AG20443 (cell line): Measurements from ENCODE around the gene ADAMTS13.
"Not testable (repeated sequence)": the region's sequence is repeated elsewhere in the genome, so short reads cannot be mapped to it uniquely, and the experiment has no call there.

ENCODE experiments used
- DNase-seq: peaks from one replicate; pipeline ENCODE4 v3.0.0; 2012; ENCODE audit warnings: low spot score, mixed read lengths

The ADAMTS13 gene

DNA sequence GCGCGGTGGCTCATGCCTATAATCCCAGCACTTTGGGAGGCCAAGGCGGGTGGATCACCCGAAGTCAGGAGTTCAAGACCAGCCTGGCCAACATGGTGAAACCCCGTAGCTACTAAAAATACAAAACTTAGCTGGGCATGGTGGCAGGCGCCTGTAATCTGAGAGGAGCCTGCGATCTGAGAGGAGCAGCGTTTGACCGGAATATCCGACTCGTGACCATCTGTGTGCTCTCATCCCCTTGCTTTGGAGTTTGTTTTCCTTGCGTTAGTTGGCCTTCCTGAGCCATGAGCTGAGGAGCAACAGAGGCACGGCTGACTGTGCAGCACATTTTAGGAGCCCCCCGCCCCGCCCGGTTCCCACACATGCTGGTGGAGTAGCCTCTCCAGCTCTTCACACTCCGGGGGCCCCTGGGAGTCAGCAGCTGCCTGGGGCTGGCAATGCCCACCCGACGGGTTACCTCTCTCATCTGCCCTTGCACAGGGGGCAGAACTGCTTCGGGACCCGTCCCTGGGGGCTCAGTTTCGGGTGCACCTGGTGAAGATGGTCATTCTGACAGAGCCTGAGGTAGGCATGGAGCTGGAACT is 3.0 kb downstream of the ADAMTS13 start:
- DNase-seq: no peak

DNA sequence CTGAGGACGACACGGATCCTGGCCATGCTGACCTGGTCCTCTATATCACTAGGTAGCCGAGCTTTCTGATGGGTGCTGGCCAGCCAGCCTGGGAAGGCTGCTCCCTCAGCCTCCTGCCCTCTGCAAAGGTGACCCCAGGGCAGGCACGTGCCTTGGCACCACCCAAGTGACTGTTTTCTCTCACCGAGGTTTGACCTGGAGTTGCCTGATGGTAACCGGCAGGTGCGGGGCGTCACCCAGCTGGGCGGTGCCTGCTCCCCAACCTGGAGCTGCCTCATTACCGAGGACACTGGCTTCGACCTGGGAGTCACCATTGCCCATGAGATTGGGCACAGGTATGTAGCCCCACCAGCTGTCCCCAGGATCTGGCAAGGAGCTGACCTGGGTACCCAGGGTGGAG is 3.8 kb downstream of the ADAMTS13 start:
- DNase-seq: no peak

DNA sequence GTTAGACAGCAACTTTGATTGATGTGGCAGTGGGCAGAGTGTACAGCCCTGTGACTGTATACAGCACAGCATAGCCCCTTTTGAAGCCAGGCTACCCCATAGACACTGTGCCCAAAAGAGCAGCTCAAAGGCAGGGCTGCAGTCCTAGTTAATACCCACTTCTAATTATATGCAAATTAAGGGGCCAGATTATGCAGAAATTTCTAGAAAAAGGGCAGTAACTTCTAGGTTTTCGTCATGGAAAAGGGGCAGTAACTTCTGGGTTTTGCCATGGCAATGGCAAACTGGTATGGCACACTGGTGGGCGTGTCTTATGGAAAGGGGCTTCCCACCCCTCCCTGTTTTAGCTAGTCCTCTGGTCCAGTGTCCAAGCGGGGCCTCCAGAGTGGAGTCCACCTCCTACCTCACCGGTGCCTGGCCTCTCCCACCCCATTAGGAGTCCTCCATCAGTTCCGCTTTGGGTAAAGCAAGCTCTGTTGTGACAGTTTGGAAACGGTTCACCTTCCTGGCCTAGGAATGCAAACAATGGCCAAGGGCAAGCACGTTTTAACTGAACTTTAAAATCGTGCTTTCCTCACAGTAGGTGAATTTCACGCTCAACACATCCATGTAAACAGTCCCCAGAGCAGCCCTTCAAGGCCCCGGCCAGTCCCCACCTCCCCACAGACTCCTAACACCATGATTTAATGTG is 5.6 kb downstream of the ADAMTS13 start:
- no peak for DNase-seq

DNA sequence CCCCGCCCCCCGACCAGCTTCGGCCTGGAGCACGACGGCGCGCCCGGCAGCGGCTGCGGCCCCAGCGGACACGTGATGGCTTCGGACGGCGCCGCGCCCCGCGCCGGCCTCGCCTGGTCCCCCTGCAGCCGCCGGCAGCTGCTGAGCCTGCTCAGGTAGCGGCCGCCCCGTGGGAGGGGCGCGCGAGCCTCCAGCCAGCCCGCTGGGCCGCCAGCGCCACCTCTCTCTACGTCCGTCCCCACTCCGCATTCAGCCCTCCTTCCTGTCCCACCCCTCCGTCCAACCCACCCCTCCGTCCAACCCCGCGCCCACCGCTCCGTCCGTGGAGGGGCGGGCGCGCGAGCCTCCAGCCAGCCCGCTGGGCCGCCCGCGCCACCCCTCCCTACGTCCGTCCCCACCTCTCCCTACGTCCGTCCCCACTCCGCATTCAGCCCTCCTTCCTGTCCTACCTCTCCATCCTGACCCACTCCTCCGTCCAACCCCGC is 6.5 kb downstream of the ADAMTS13 start:
- DNase-seq: peak; percentile 55

DNA sequence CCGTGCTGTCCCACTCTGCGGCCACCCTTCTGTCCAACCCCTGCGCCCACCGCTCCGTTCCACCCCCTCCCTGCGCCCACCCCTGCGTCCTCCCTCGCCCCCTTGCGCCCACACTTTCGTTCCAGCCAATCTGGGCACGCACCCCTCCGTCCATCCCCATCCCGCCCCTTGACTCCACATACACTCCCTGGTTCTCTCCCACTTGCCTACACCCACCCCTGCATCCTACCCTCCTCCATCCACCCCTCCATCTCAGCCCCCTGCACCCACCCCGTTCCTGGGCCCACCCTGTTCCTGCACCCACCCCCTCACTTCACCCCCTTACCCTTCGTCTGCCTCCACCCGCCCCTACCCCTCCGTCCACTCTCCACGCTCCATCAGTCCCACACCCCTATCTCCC is 7.0 kb downstream of the ADAMTS13 start:
- no peak for DNase-seq

DNA sequence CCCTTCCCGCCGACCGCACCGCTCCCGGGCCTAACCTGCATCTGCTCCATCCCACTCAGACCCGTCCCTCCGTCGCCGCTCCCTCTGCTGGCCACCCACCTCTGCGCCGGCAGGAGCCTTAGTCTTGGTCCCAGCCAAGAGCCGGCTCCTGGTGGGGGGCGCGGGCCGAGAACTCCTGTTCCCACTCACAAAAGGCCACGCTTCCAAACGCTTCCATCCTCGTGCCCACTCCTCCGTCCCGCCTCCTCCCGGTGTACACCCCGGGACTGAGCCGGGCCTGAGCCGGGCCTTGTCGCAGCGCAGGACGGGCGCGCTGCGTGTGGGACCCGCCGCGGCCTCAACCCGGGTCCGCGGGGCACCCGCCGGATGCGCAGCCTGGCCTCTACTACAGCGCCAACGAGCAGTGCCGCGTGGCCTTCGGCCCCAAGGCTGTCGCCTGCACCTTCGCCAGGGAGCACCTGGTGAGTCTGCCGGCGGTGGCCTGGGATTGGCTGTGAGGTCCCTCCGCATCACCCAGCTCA is 7.5 kb downstream of the ADAMTS13 start:
- DNase-seq: peak; percentile 65

DNA sequence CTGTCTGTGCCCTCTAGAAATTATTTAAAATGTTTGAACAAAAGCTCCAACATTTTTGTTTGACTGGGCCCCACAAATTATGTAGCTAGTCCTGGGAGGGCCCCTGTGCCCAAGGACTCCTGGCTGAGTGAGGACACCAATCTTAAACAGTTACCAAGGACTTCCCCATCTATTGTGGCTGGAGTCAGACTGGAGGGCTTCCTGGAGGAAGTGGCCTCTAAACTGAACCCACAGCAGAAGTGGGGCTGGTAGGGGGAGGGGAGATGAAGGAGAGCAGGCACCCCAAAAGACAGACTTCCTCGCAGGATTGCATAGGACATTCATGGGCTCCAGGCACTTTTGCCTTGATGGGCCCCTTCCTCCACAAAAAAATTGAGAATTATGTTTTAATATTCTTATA is 8.1 kb downstream of the ADAMTS13 start:
- no peak for DNase-seq

DNA sequence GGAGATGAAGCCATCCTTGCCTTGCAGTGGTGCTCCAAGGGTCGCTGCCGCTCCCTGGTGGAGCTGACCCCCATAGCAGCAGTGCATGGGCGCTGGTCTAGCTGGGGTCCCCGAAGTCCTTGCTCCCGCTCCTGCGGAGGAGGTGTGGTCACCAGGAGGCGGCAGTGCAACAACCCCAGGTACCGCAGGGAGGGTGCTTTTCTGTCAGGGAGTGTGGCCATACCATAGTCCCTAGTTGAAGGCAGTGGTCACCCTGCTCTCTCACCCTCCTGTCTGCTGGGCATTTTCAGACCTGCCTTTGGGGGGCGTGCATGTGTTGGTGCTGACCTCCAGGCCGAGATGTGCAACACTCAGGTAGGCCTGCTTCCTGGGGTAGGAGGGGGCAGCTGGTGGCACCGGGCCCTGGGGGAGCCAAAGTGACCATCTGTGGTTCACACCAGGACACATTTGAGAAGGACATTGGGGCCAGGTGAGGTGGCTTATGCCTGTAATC is 11.2 kb downstream of the ADAMTS13 start:
- no peak for DNase-seq

DNA sequence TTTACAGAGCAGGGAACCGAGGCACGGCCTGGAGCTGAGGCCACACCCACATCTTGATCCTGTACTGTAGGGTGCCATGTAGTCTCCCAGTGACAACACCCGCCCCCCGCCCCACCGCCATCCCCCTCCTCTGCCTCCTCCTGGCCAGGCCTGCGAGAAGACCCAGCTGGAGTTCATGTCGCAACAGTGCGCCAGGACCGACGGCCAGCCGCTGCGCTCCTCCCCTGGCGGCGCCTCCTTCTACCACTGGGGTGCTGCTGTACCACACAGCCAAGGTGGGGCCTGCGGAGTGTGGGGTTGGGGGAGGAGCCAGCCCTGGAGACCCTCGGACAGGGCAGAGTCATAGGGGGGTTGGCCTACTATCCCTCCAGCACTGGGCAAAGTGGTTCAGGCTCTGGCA is 14.5 kb downstream of the ADAMTS13 start:
- no peak for DNase-seq

DNA sequence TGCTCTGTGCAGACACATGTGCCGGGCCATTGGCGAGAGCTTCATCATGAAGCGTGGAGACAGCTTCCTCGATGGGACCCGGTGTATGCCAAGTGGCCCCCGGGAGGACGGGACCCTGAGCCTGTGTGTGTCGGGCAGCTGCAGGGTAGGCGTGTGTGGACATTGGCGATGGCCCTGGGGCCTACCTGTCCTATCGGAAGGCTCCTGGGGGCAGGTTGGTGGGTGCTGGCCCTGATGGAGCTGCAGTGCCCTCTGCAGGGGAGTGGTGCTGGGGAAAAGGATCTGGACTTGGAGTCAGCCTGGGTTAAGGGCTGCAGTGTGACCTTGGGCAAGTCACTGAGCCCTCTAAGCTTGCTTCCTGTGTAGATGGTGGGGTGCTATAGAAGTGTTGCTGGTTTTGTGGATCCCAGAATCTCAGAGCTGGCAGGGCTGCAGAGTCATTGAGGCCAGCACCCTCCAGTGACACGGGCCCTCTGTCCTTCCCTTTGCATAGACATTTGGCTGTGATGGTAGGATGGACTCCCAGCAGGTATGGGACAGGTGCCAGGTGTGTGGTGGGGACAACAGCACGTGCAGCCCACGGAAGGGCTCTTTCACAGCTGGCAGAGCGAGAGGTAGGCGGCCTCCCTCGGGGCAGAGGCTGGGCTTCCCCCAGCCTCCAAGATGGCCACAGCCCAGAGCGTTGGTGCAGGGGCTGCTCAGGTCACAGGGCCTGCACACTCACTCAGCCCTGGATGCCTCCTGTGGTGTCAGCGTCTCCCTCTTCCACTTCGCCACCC is 15.8 kb downstream of the ADAMTS13 start:
- DNase-seq: no peak

DNA sequence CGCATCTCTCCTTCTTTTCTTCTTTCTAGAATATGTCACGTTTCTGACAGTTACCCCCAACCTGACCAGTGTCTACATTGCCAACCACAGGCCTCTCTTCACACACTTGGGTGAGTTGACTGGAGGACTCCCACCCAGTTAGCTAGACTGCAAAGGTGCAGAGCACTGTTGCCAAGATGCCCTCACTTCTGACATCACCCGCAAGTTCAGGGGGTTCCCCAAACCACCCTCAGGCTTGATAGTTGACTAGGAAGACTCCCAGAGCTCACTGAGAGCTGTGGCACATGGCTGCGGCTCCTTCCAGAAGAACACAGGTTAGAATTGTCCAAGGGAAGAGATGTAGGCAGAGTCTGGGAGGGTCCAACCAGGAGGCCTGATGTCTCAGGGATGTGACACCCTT is 17.2 kb downstream of the ADAMTS13 start:
- DNase-seq: no peak

DNA sequence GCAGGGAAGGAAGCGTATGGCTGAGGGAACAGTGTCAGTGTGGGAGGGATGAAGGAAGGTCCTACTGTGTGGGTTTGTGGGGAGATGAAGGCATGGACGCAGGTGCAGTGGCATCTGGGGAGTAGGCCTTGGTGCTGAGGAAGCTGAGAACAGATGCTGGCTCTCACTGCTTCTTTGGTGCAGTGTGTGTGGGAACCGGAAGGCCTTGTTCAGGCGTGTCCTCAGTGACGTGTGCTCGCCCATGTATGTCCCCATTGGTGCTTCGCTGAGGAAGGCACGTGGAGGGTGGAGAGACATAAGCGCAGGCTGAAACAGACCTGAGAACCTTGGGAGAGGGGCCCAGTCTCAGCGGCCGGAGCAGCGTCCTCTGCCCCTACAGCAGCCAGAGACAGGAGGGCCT is 18.7 kb downstream of the ADAMTS13 start:
- DNase-seq: no peak

DNA sequence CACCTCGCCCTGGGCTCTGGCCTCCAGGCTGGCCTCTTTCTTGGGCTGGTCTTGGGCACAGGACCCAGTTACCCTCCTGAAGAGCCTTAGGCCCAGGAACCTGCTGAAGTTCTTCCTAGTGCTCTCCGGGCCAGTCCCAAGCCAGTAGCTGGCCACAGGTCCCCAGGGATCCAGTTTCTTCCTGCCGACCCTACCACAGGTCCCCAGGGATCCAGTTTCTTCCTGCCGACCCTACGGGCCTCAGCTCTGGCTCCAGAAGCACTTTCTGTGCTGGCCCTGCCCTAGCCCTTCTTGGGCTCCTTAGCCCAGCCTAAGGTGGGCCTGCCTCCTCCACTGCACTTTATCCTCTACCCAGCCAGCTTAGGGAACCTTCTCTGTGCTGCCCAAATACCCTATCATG is 19.4 kb downstream of the ADAMTS13 start:
- DNase-seq: no peak

DNA sequence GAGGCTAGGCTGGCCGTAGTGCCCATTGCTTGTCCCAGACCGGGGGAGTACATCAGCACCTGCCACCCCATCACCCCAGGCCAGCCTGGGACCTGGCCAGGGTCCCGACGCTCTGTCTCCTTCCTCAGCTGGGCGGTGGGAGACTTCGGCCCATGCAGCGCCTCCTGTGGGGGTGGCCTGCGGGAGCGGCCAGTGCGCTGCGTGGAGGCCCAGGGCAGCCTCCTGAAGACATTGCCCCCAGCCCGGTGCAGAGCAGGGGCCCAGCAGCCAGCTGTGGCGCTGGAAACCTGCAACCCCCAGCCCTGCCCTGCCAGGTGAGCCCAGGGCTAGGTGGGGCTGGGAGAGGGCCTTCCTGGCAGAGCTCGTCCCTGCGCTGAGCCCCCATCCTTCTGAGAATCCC is 21.1 kb downstream of the ADAMTS13 start:
- no peak for DNase-seq

DNA sequence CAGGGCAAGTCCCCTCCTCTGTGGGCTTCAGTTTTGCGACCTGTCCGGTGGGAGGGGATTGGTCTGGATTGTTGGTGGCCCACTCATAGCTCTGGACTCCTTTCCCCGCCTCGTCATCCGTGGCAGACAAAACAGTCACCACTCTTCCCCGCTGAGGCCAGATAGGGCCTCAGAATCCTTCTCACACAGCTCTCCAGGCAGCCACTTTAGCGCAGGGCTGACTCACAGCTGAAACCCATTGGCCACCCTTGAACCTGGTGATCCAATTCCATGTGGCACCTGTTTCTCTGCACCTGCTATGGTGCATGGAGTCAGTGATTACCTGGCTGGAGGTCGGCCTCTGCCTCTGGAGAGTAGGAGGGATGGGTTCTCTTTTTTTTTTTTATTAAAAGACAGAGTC is 21.8 kb downstream of the ADAMTS13 start:
- DNase-seq: peak; percentile 35

DNA sequence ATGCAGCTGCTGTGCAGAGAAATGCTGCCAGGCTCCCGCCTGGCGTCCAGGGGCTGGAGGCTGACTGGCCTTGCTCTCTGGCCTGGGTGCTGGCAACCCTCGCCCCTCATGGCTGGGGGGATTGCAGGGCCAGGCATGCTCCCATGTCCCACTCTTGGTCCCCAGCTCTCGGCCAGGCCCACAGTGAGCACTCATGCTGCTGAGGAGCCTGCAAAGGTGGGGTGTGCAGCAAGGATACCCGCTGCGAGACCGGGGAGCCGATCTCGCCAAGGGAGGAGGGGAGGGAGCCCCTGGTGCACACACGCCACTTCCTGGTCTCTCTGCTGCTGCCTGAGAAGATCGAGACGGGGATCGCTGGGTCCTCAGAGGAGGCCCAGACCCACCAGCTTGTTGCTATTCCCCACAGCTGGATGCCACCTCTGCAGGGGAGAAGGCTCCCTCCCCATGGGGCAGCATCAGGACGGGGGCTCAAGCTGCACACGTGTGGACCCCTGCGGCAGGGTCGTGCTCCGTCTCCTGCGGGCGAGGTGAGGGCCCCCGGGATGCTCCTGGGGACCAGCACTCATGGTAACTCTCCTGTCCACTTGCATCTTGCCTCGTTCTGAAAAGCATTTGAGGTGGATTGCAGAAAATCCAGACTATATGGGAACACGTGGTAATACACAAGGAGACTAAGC is 23.3 kb downstream of the ADAMTS13 start:
- DNase-seq: no peak

DNA sequence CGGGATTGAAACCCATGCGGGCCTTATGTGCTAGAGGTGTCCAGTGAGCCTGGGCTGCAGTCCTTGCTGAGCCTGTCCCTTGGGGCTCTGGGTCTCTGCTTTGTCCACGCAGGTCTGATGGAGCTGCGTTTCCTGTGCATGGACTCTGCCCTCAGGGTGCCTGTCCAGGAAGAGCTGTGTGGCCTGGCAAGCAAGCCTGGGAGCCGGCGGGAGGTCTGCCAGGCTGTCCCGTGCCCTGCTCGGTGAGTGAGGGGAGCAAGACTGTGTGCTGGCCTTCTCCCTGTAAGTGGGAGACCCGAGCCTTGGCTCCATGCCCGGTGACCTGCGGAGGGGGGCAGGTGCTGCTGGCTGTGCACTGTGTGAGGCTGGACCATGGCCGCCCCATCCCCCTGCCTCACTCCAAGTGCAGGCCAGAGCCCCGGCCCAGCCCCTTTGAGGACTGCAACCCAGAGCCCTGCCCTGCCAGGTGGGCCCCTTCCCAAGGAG is 26.4 kb downstream of the ADAMTS13 start:
- DNase-seq: no peak

DNA sequence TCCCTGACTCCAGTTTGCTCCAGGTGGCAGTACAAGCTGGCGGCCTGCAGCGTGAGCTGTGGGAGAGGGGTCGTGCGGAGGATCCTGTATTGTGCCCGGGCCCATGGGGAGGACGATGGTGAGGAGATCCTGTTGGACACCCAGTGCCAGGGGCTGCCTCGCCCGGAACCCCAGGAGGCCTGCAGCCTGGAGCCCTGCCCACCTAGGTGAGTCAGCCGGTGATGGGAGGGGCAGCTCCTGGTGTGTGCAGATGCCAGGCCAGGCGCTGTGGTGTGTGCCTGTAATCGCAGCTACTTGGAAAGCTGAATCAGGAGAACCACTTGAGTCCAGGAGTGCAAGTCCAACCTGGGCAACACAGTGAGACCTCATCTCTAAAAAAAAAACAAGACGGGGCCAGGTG is 27.6 kb downstream of the ADAMTS13 start:
- DNase-seq: no peak

DNA sequence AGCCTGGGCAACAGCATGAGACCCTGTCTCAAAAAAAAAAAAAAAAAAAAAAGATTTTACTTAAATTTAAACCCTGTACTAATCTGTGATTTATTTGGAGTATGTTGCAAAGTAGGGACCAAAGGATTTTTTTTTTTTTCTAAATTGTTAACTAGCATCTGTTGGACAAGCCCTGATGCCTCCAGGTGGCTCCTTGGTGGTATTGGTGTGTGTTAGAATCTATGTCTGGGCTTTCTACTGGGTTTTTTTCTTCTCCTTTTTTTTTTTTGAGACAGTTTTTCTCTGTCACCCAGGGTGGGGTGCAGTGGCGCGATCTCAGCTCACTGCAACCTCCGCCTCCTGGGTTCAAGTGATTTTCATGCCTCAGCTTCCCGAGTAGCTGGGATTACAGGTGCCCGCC is 29.7 kb downstream of the ADAMTS13 start:
- not testable (repeated sequence) for DNase-seq

DNA sequence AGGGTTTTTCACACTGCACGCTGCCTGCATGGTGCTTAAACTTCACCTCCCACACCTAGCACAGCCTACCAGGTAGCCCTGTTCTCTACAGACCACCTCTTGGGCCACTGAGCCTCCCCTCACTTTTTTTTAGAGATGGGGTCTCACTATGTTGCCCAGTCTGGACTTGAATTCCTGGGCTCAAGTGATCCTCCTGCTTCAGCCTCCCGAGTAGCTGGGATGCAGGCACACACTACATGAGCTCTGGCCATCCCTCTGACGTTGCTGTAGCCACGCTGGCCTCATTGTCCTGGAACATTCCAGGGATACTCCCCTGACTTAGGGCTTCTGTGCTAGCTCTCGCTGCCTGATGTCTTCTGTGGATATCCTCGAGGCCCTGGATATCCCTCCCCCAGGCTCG is 30.4 kb downstream of the ADAMTS13 start:
- no peak for DNase-seq

DNA sequence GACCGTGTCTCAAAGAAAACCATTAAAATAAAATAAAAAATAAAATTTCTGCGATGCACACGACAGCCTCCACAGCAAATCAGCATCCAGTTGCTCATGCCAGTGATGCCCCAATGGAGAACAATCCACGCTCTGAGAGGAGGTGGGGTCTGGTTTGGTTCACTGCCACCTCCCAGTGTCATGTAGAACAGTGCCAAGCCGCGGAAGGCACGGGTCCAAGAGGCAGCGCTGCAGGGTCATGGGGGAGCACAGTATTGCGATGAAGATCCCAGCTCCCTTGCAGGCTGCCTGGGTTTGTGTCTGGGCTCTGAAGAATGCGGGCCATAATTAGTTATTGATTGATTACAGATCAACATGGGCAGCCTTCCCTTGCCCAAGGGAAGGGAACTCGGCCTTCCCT is 31.5 kb downstream of the ADAMTS13 start:
- no peak for DNase-seq

DNA sequence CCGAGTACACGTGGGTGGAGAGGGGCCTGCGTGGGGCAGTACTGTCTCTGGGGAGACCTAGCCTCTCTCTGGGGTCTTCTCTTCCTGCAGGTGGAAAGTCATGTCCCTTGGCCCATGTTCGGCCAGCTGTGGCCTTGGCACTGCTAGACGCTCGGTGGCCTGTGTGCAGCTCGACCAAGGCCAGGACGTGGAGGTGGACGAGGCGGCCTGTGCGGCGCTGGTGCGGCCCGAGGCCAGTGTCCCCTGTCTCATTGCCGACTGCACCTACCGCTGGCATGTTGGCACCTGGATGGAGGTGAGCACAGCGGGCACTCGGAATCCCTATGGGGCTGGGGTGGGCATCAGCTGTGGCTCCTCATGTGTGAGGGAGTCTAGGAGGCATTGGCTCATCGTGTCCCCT is 32.2 kb downstream of the ADAMTS13 start:
- no peak for DNase-seq
